Measurements from ENCODE around the gene BTF3L4.

Gene BTF3L4

GRCh38 chr1:52127181-52128180, 71.4 kb downstream of the BTF3L4 start:
- DNase-seq = peak; percentile 77

GRCh38 chr1:52139817-52140540, 83.9 kb downstream of the BTF3L4 start:
- no peak for DNase-seq
